Thoracic aorta (tissue), 2 donors: ENCODE results near the gene GABBR1. TPM values are rescaled to one million over a fixed set of nuclear protein-coding genes. Genes with fewer than 3 reads are reported as not detected.

ENCODE experiments used
- ATAC-seq: fragments of 150-250 bp; one replicate; pipeline ENCODE4 v1.8.0; 2017; ENCODE audit warnings: low read depth; ENCODE audit not compliant: insufficient number of reproducible peaks, low FRiP score
- DNase-seq: peaks from one replicate; pipeline ENCODE4 v3.0.0-alpha.2; 2020; ENCODE audit warnings: low spot score
- H3K27ac ChIP-seq, 2 donors: fragments of 200-600 bp; sonication (generic); 1 replicate in 1 of 2; 2 replicates in 1 of 2; pipeline ENCODE4 v1.5.1; 2016; ENCODE audit warnings: mild to moderate bottlenecking in 2 of 2, moderate library complexity in 2 of 2
- H3K27me3 ChIP-seq: fragments of 200-600 bp; sonication (generic); replicated peaks from 2 replicates; pipeline ENCODE4 v1.6.0; 2016; ENCODE audit warnings: mild to moderate bottlenecking; ENCODE audit not compliant: insufficient read depth
- H3K36me3 ChIP-seq: fragments of 200-600 bp; sonication (generic); one replicate; pipeline ENCODE4 v1.5.1; 2016
- H3K4me1 ChIP-seq, 2 donors: fragments of 200-600 bp; sonication (generic); 1 replicate in 1 of 2; 2 replicates in 1 of 2; pipeline versions ENCODE4 v1.5.1 to v1.6.0; 2016; ENCODE audit warnings: low read depth in 2 of 2, mild to moderate bottlenecking in 1 of 2; ENCODE audit not compliant: control insufficient read depth in 1 of 2
- H3K4me3 ChIP-seq: fragments of 200-600 bp; sonication (generic); 2 replicates; pipeline ENCODE4 v1.5.1; 2016; ENCODE audit warnings: mild to moderate bottlenecking
- H3K9me3 ChIP-seq: fragments of 200-600 bp; sonication (generic); 2 replicates; pipeline ENCODE4 v1.5.1; 2016
- total RNA-seq, 2 donors: library from RNA; depleted of rRNA; stranded (reverse); fragments of >200 nt; gene quantifications; one replicate each; pipeline versions ENCODE4 v1.1.0 to v1.2.3, GENCODE V29; 2016
- TF ChIP-seq, protein P1 (sequence below): fragments of 200-600 bp; sonication (generic); IDR thresholded peaks from one replicate; pipeline ENCODE4 v1.5.1; 2019; ENCODE audit warnings: antibody characterized with exemption

The GABBR1 gene
- total RNA-seq, 2 donors from 2014 or later: 63.2 to 112 TPM

DNA sequence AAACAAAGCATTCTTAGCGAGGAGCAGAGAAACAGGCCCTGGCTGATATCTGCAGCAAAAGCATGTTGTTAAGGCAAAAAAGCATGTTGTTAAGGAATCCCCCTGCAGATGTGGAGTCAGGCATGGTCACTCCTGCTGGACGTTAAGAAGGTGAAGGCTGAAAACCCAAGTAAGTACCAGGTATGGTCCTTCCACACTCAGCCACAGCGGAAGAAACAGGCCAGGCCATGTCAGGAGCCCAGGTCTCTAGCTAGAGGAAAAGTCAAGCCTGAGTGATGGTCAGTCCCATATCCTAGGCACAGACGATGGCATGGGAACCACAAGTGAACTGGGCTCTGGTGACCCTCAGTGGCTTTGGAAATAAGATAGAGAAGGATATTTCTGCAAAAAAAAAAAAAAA lies 112.8 kb downstream of the GABBR1 start:
- H3K9me3 ChIP-seq: no peaks in the 10 kb centered on the region
- H3K4me3 ChIP-seq: no peak overlapping the region
- ATAC-seq: no peak
- DNase-seq: no peak
- TF ChIP-seq, protein P1, sequence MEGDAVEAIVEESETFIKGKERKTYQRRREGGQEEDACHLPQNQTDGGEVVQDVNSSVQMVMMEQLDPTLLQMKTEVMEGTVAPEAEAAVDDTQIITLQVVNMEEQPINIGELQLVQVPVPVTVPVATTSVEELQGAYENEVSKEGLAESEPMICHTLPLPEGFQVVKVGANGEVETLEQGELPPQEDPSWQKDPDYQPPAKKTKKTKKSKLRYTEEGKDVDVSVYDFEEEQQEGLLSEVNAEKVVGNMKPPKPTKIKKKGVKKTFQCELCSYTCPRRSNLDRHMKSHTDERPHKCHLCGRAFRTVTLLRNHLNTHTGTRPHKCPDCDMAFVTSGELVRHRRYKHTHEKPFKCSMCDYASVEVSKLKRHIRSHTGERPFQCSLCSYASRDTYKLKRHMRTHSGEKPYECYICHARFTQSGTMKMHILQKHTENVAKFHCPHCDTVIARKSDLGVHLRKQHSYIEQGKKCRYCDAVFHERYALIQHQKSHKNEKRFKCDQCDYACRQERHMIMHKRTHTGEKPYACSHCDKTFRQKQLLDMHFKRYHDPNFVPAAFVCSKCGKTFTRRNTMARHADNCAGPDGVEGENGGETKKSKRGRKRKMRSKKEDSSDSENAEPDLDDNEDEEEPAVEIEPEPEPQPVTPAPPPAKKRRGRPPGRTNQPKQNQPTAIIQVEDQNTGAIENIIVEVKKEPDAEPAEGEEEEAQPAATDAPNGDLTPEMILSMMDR: no peak
- H3K4me1 ChIP-seq: no peaks in the 10 kb centered on the region
- H3K27me3 ChIP-seq: no peaks in the 10 kb centered on the region
- no peak overlapping the region for H3K27ac ChIP-seq
- H3K36me3 ChIP-seq: no peaks in the 10 kb centered on the region

DNA sequence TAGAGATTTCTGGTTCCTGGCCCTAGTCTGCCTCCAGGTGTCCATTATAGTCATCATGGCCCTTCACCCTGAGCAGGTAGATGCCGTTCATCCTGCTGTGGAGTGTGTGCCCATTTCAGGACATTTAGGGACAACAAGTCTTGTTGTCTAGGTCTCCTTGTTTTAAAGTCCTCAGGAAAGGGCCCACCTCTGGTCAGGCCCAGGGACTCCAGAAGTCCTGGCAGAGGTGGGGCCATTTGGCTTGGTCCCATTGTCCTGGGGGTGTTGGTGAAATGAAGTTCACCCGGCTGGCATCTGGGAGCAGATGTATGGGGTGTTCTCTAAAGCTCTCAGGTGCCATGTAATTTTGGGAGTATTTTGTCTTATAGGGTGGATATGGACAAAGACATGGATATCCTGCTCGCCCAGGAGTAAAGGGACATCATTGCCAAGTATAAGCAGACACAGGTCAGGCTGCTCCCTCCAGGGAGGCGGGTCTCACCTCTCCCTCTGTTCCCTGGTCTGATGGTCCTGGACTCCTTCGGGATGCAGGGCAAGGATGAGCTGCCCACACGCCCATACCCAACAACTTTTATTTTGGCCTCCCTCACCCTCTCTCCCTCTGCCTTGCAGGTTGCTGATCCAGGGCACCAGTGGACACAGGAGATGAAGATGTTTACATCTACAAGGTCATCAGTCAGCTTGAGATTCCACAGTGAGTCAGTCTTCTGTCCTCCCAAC lies 113.5 kb downstream of the GABBR1 start:
- DNase-seq: no peak
- TF ChIP-seq, protein P1: no peak
- no peak overlapping the region for H3K4me3 ChIP-seq
- no peaks in the 10 kb centered on the region for H3K36me3 ChIP-seq
- H3K4me1 ChIP-seq: no peaks in the 10 kb centered on the region
- no peaks in the 10 kb centered on the region for H3K9me3 ChIP-seq
- H3K27ac ChIP-seq: no peak overlapping the region
- ATAC-seq: no peak
- no peaks in the 10 kb centered on the region for H3K27me3 ChIP-seq

DNA sequence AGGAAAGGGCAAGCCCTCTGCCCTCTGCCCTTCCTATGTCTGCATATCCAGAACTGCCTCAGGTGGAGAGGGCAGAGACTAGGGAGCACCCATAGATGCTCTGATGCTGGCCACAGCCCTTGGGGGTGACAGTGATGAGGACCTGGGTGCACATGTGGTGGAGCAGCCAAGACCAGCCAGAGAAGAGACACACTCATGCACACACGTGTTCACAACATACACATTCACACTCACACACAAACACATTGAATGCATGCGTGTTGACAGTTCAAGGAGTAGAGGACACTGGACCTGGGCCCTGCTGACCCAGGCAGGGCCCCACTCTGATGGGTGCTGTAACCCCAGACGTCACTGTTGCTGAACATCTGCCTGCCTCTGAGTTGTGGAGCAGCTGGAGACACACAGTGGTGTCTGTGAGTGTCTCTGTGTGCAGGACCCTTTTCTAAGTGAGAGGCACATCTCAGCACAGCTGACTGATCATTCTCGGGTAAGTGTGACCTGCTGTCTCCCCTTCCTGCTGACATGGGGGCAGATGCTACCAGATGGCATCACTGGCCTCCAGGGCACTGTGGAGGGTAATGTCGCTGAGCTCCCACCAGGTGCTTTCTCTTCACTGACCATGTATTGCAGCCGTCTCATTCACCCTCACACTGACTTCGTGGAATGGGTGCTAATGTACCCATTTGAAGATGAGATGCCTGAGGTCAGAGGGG lies 115.1 kb downstream of the GABBR1 start:
- H3K27ac ChIP-seq: no peak overlapping the region
- no peaks in the 10 kb centered on the region for H3K27me3 ChIP-seq
- DNase-seq (no peak), ATAC-seq (no peak)
- no peaks in the 10 kb centered on the region for H3K4me1 ChIP-seq
- TF ChIP-seq, protein P1: no peak
- H3K4me3 ChIP-seq: no peak overlapping the region
- H3K36me3 ChIP-seq: no peaks in the 10 kb centered on the region
- no peaks in the 10 kb centered on the region for H3K9me3 ChIP-seq

DNA sequence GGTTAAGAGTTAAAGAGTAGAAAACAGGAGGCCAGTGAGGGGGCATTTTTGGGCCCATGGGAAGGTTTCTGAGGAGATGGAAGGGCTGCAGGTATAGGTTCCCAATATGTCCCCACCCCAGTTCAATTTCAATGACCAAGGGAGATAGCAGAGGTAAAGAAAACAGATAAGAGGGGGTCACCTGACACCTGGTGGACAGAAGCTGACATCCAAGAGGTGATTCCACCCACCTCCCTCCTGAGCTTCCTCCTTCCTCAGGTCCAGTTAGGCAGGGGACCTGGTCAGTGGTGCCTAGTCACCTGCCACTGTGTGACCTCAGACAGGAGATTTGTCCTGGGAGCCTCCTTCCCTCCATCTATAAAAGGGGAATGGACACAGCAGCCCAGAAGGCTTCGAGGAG lies 115.7 kb downstream of the GABBR1 start:
- H3K4me3 ChIP-seq: no peak overlapping the region
- no peaks in the 10 kb centered on the region for H3K4me1 ChIP-seq
- no peak overlapping the region for H3K27ac ChIP-seq
- no peaks in the 10 kb centered on the region for H3K36me3 ChIP-seq
- ATAC-seq (no peak), DNase-seq (no peak)
- H3K27me3 ChIP-seq: no peaks in the 10 kb centered on the region
- H3K9me3 ChIP-seq: no peaks in the 10 kb centered on the region
- TF ChIP-seq, protein P1: no peak

DNA sequence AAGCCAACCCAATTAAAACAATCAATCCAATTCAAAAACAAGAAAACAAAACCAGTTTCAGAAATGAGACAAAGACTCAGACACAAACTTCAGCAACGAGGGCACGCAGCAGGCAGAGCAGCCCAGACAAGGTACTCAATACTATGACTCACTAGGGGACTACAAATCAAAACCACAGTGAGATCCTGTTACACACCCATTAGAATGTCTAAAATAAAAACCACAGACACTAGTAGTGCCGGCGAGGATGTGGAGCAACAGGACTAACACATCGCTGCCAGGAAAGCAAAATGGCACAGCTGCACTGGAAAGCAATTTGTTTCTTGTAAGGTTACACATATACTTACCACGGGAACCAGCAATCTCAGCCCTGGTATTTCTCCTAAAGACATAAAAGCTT lies 116.9 kb downstream of the GABBR1 start:
- no peak overlapping the region for H3K27ac ChIP-seq
- TF ChIP-seq, protein P1: no peak
- ATAC-seq (no peak), DNase-seq (no peak)
- H3K4me3 ChIP-seq: no peak overlapping the region
- H3K36me3 ChIP-seq: no peaks in the 10 kb centered on the region
- no peaks in the 10 kb centered on the region for H3K27me3 ChIP-seq
- no peaks in the 10 kb centered on the region for H3K4me1 ChIP-seq
- H3K9me3 ChIP-seq: no peaks in the 10 kb centered on the region
